SK-N-SH treated with all-trans-retinoic acid at 6 μM for 48 hours (cell line): ENCODE measurements around the gene SAPCD1.

ENCODE experiments used
- ATAC-seq: fragments of 200-7000 bp; cut with Tn5 transposase; 3 replicates; pipeline ENCODE4 v1.9.1; 2020; ENCODE audit warnings: mild to moderate bottlenecking, moderate library complexity
- ARNTL ChIP-seq: fragments of 450-650 bp; formaldehyde crosslinking; IDR thresholded peaks from 2 replicates; pipeline ENCODE4 v1.5.0; 2020; ENCODE audit warnings: low read depth, mild to moderate bottlenecking, moderate library complexity, borderline replicate concordance
- BACH2 ChIP-seq: fragments of 250-450 bp; sonication (Bioruptor Pico); IDR thresholded peaks from 2 replicates; pipeline ENCODE4 v1.9.0; 2021; ENCODE audit warnings: mild to moderate bottlenecking, borderline replicate concordance
- CREB5 ChIP-seq: fragments of 250-450 bp; sonication (Bioruptor Pico); IDR thresholded peaks from 2 replicates; pipeline ENCODE4 v1.5.1; 2020; ENCODE audit warnings: low read depth, mild to moderate bottlenecking, moderate library complexity
- CSDC2 ChIP-seq: fragments of 250-450 bp; sonication (Bioruptor Pico); IDR thresholded peaks from 2 replicates; pipeline ENCODE4 v1.5.0; 2020; ENCODE audit warnings: mild to moderate bottlenecking, moderate library complexity
- CSRNP3 ChIP-seq: fragments of 250-450 bp; sonication (Bioruptor Pico); IDR thresholded peaks from 2 replicates; pipeline ENCODE4 v1.5.1; 2021; ENCODE audit warnings: mild to moderate bottlenecking, moderate library complexity
- ESRRG ChIP-seq: fragments of 250-450 bp; sonication (Bioruptor Pico); IDR thresholded peaks from 2 replicates; pipeline ENCODE4 v1.6.1; 2021; ENCODE audit warnings: mild to moderate bottlenecking
- GLIS3 ChIP-seq: fragments of 250-450 bp; sonication (Bioruptor Pico); IDR thresholded peaks from 2 replicates; pipeline ENCODE4 v1.5.0; 2020; ENCODE audit warnings: mild to moderate bottlenecking, moderate library complexity
- OSR1 ChIP-seq: fragments of 250-450 bp; sonication (Bioruptor Pico); IDR thresholded peaks from 2 replicates; pipeline ENCODE4 v1.8.0; 2022; ENCODE audit warnings: moderate library complexity, mild to moderate bottlenecking, inconsistent platforms
- PATZ1 ChIP-seq: fragments of 250-450 bp; sonication (Bioruptor Pico); IDR thresholded peaks from 2 replicates; pipeline ENCODE4 v1.8.0; 2020; ENCODE audit warnings: mild to moderate bottlenecking, moderate library complexity, borderline replicate concordance
- POU6F1 ChIP-seq: fragments of 250-450 bp; sonication (Bioruptor Pico); IDR thresholded peaks from 2 replicates; pipeline ENCODE4 v1.8.0; 2021; ENCODE audit warnings: low read depth, mild to moderate bottlenecking, moderate library complexity, borderline replicate concordance
- PPARA ChIP-seq: fragments of 250-450 bp; sonication (Bioruptor Pico); IDR thresholded peaks from 2 replicates; pipeline ENCODE4 v1.5.0; 2020; ENCODE audit warnings: mild to moderate bottlenecking, borderline replicate concordance
- RARB ChIP-seq: fragments of 250-450 bp; sonication (Bioruptor Pico); IDR thresholded peaks from 2 replicates; pipeline ENCODE4 v1.8.0; 2021; ENCODE audit warnings: mild to moderate bottlenecking, moderate library complexity
- SNAI2 ChIP-seq: fragments of 250-450 bp; sonication (Bioruptor Pico); IDR thresholded peaks from 2 replicates; pipeline ENCODE4 v1.5.0; 2020; ENCODE audit warnings: mild to moderate bottlenecking, moderate library complexity
- TCF4 ChIP-seq: fragments of 250-450 bp; sonication (Bioruptor Pico); IDR thresholded peaks from 2 replicates; pipeline ENCODE4 v1.8.0; 2021; ENCODE audit warnings: mild to moderate bottlenecking, moderate library complexity, borderline replicate concordance
- TOX ChIP-seq: fragments of 250-450 bp; sonication (Bioruptor Pico); IDR thresholded peaks from 2 replicates; pipeline ENCODE4 v1.8.0; 2021; ENCODE audit warnings: mild to moderate bottlenecking, moderate library complexity, borderline replicate concordance
- ZFP30 ChIP-seq: fragments of 450-650 bp; formaldehyde crosslinking; IDR thresholded peaks from 2 replicates; pipeline ENCODE4 v1.5.0; 2022; ENCODE audit warnings: mild to moderate bottlenecking, moderate library complexity
- ZNF565 ChIP-seq: fragments of 450-650 bp; formaldehyde crosslinking; conservative IDR thresholded peaks from 2 replicates; pipeline ENCODE4 v1.5.0; 2020; ENCODE audit warnings: low read depth, mild to moderate bottlenecking, moderate library complexity
- ZNF70 ChIP-seq: fragments of 450-650 bp; formaldehyde crosslinking; IDR thresholded peaks from 2 replicates; pipeline ENCODE4 v1.5.0; 2020; ENCODE audit warnings: mild to moderate bottlenecking, moderate library complexity

The SAPCD1 gene

GRCh38 chr6:31775184-31775583, 12.7 kb downstream of the SAPCD1 start:
- no peak for TF ChIP-seq ZNF70 (CRISPR knock-in tag)
- no peak for TF ChIP-seq SNAI2 (CRISPR knock-in tag)
- no peak for TF ChIP-seq ZNF565 (CRISPR knock-in tag)
- TF ChIP-seq CREB5 (CRISPR knock-in tag) = no peak
- no peak for TF ChIP-seq TCF4 (CRISPR knock-in tag)
- TF ChIP-seq CSDC2 (CRISPR knock-in tag) = no peak
- TF ChIP-seq RARB = no peak
- no peak for TF ChIP-seq TOX (CRISPR knock-in tag)
- no peak for TF ChIP-seq OSR1 (CRISPR knock-in tag)
- TF ChIP-seq ZFP30 = no peak
- no peak for TF ChIP-seq PPARA (CRISPR knock-in tag)
- TF ChIP-seq BACH2 (CRISPR knock-in tag) = no peak
- TF ChIP-seq, all 23 proteins: peak for 0
- ATAC-seq = no peak

GRCh38 chr6:31775633-31776484, 13.4 kb downstream of the SAPCD1 start:
- TF ChIP-seq CSDC2 (CRISPR knock-in tag) (no peak), POU6F1 (CRISPR knock-in tag) (no peak), GLIS3 (CRISPR knock-in tag) (no peak), ESRRG (CRISPR knock-in tag) (no peak), ZFP30 (no peak), TOX (CRISPR knock-in tag) (no peak), PPARA (CRISPR knock-in tag) (no peak), CSRNP3 (no peak), TCF4 (CRISPR knock-in tag) (no peak), PATZ1 (no peak), ZNF70 (CRISPR knock-in tag) (no peak), OSR1 (CRISPR knock-in tag) (no peak)
- TF ChIP-seq, all 23 proteins: peak for 0
- ATAC-seq = no peak

GRCh38 chr6:31776485-31776988, 14.1 kb downstream of the SAPCD1 start:
- TF ChIP-seq SNAI2 (CRISPR knock-in tag) = no peak
- no peak for TF ChIP-seq ZNF565 (CRISPR knock-in tag)
- TF ChIP-seq BACH2 (CRISPR knock-in tag) = no peak
- TF ChIP-seq TCF4 (CRISPR knock-in tag) = no peak
- TF ChIP-seq PPARA (CRISPR knock-in tag) = no peak
- TF ChIP-seq ARNTL = no peak
- TF ChIP-seq ZNF70 (CRISPR knock-in tag) = no peak
- TF ChIP-seq ESRRG (CRISPR knock-in tag) = no peak
- no peak for TF ChIP-seq CSRNP3
- no peak for TF ChIP-seq CSDC2 (CRISPR knock-in tag)
- TF ChIP-seq RARB = no peak
- ATAC-seq = peak; percentile 19
